ENCODE measurements around the gene C1QL1.

The C1QL1 gene

DNA sequence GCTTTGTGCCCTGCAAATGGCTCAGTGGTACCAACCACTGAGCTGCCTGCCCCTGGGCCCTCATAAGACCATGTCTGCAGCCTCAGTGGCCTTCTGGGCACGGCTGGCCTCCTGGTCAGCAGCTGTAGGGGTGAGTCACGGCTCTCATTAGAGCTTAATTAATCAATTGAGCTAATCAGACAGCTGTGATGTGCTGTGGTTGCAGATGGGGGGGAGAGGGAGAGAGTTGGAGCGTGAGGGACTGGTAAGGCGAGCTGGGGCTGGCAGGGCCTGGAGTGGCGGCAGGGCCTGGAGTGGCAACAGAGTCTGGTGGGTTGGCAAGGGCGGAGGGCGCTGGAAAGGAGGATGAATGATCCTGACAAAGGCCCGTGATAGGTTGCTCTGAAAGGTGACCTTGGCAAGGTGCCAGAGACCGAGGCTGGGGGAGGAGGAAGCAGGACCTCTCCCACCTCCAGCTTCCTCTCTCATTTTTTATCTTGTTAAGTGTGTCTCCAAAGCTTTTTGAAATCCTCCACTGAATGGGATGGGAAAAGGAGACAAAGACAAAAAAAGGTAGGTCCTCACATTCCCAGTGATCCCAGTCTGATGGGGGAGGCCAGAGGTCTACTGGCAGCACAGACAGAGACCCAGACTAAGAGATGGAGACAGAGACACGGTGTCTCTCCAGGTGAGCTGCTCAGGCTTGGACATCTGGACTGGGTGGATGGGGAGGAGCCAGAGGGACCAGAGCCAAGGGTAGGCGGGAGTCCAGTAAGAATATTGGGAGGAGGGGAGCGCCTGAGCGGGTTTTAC lies 41.8 kb upstream of the C1QL1 start:
- Histone ChIP-seq H3K4me1 (ENCODE audit: control insufficient read depth in 1 of 2, insufficient read depth in 1 of 2, low read depth in 1 of 2, low read length in 1 of 2) (peaks cover 4 to 8% of the 10 kb centered on the region in 2 experiments), H3K4me3 (ENCODE audit: low read depth in 1 of 2, low read length in 1 of 2) (no peak overlapping the region), H3K36me3 (no peaks in the 10 kb centered on the region), H3K27ac (no peak overlapping the region), H3K9me3 (no peaks in the 10 kb centered on the region), H3K27me3 (peaks cover 39% of the 10 kb centered on the region)
- TF ChIP-seq, protein P1, sequence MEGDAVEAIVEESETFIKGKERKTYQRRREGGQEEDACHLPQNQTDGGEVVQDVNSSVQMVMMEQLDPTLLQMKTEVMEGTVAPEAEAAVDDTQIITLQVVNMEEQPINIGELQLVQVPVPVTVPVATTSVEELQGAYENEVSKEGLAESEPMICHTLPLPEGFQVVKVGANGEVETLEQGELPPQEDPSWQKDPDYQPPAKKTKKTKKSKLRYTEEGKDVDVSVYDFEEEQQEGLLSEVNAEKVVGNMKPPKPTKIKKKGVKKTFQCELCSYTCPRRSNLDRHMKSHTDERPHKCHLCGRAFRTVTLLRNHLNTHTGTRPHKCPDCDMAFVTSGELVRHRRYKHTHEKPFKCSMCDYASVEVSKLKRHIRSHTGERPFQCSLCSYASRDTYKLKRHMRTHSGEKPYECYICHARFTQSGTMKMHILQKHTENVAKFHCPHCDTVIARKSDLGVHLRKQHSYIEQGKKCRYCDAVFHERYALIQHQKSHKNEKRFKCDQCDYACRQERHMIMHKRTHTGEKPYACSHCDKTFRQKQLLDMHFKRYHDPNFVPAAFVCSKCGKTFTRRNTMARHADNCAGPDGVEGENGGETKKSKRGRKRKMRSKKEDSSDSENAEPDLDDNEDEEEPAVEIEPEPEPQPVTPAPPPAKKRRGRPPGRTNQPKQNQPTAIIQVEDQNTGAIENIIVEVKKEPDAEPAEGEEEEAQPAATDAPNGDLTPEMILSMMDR (IDR thresholded peaks at IDR 0.05), result no peak

DNA sequence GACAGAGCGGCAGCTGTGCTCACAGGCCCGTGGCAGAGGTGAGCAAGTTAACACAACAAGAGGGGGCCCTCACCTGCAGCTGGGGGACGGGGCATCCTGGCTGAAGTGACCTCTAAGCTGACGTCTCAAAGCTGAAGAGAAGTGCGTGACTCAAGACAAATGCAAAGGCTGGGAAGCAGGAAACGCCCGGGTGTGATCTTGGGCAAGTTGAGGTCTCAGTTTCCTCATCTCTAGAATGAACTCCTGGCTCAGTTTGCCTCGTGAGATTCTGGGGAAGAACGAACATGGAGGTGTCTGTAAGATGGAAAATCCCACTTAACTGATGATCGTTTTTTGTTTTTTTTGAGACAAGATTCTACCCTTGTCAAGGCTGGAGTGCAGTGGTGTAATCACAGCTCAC lies 40.1 kb upstream of the C1QL1 start:
- no peaks in the 10 kb centered on the region for H3K36me3 ChIP-seq
- TF ChIP-seq, protein P1 (IDR thresholded peaks at IDR 0.05), result no peak
- no peaks in the 10 kb centered on the region for H3K9me3 ChIP-seq
- peaks cover 4 to 8% of the 10 kb centered on the region in 2 experiments for H3K4me1 ChIP-seq (ENCODE audit: control insufficient read depth in 1 of 2, insufficient read depth in 1 of 2, low read depth in 1 of 2, low read length in 1 of 2)
- H3K27me3 ChIP-seq, result peaks cover 50% of the 10 kb centered on the region
- H3K27ac ChIP-seq, result no peak overlapping the region
- H3K4me3 ChIP-seq (ENCODE audit: low read depth in 1 of 2, low read length in 1 of 2), result no peak overlapping the region

DNA sequence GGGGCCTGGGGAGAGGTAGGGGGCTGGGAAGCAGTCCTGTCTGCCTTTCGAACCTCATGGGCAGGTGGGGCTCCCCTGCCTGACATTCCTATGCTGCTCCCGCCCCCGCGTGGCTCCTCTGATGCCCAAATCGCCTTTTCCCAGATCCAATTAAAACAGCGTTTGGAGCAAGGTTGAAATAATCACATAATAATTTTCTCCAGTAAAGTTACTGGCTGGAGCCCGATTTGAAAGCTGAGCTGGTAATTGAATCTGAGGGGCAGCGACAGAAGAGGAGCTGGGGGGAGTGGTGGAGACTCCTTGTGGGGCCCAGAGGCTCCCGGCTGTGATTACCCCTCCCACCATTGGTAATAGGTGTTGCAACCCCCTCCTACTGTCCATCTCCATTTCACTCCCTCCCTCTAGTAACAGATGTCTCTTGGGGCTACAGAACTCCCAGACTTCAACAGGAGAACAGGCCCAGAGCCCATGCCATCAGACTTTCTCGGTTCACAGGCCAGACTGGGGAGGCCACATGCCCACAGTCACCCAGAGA lies 38.9 kb upstream of the C1QL1 start:
- peaks cover 4 to 8% of the 10 kb centered on the region in 2 experiments for H3K4me1 ChIP-seq (ENCODE audit: control insufficient read depth in 1 of 2, insufficient read depth in 1 of 2, low read depth in 1 of 2, low read length in 1 of 2)
- no peak overlapping the region for H3K27ac ChIP-seq
- H3K9me3 ChIP-seq, result no peaks in the 10 kb centered on the region
- peaks cover 49% of the 10 kb centered on the region for H3K27me3 ChIP-seq
- no peaks in the 10 kb centered on the region for H3K36me3 ChIP-seq
- no peak overlapping the region for H3K4me3 ChIP-seq (ENCODE audit: low read depth in 1 of 2, low read length in 1 of 2)
- TF ChIP-seq, protein P1 (IDR thresholded peaks at IDR 0.05), result no peak

DNA sequence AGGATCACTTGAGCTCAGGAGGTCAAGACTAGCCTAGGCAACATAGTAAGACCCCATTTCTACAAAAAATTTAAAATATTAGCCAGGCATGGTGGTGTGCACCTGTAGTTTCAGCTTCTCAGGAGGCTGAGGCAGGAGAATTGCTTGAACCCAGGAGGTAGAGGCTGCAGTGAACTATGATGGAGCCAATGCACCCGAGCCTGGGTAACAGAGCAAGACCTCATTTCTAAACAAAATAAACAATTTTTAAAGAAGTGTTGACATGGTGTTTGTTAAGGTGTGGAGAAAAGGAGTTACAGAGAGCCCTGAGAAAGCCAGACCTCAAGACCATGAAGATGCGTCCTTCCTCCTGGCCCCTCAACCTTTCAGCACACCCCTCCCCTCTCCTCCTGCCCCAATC lies 37.6 kb upstream of the C1QL1 start:
- Histone ChIP-seq H3K9me3 (no peaks in the 10 kb centered on the region), H3K27ac (no peak overlapping the region), H3K4me1 (ENCODE audit: control insufficient read depth in 1 of 2, insufficient read depth in 1 of 2, low read depth in 1 of 2, low read length in 1 of 2) (peaks cover 4 to 8% of the 10 kb centered on the region in 2 experiments), H3K27me3 (peaks cover 54% of the 10 kb centered on the region), H3K36me3 (no peaks in the 10 kb centered on the region), H3K4me3 (ENCODE audit: low read depth in 1 of 2, low read length in 1 of 2) (no peak overlapping the region)
- TF ChIP-seq, protein P1 (IDR thresholded peaks at IDR 0.05), result no peak

DNA sequence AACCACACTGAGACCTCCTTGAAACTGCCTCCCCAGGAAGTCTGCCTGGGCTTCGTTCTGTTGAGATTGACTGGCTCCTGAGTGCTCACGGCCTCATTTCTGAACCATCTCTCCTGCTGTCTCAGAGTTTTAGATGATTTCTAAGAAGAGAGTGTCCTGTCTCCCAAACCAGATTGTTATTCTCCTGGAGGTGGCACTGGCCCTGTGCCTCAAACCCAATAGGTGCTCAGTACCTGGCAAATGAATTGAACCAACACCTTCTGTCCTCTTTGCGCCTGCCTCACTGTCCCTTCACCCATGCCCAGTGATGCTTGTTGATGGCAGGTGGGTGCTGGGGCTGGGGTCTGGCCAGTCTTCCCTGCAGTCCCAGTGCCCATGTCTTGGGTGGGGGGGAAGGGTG lies 36.3 kb upstream of the C1QL1 start:
- peaks cover 53% of the 10 kb centered on the region for H3K27me3 ChIP-seq
- H3K9me3 ChIP-seq, result no peaks in the 10 kb centered on the region
- no peak overlapping the region for H3K4me3 ChIP-seq (ENCODE audit: low read depth in 1 of 2, low read length in 1 of 2)
- no peak overlapping the region for H3K27ac ChIP-seq
- H3K4me1 ChIP-seq (ENCODE audit: control insufficient read depth in 1 of 2, insufficient read depth in 1 of 2, low read depth in 1 of 2, low read length in 1 of 2), result peaks cover 4 to 8% of the 10 kb centered on the region in 2 experiments
- TF ChIP-seq, protein P1 (IDR thresholded peaks at IDR 0.05), result no peak
- no peaks in the 10 kb centered on the region for H3K36me3 ChIP-seq
